GM19099 (cell line): ENCODE data around the gene AZU1.

Experiments used
- POLR2A ChIP-seq: IDR thresholded peaks from 3 replicates; pipeline ENCODE4 v1.6.1; 2011; ENCODE audit warnings: low read depth; ENCODE audit not compliant: insufficient read length; ENCODE audit errors: extremely low read depth

AZU1 gene

GRCh38 chr19:850979-851335 lies 23.3 kb downstream of the AZU1 start:
- TF ChIP-seq POLR2A = no peak

GRCh38 chr19:852136-853013 lies 24.7 kb downstream of the AZU1 start, which contains the start of gene ELANE:
ELANE (plus strand) TSS chr19:852303; CDS start chr19:852329, 26 bp downstream.
- no peak for TF ChIP-seq POLR2A

- TF ChIP-seq POLR2A = no peak
Observed at GRCh38 chr19:853014-853585, 25.5 kb downstream of the AZU1 start.

GRCh38 chr19:854549-854948 lies 26.9 kb downstream of the AZU1 start:
- no peak for TF ChIP-seq POLR2A

GRCh38 chr19:855142-855541 lies 27.5 kb downstream of the AZU1 start:
- TF ChIP-seq POLR2A = no peak

GRCh38 chr19:855566-856120 lies 28.0 kb downstream of the AZU1 start:
- no peak for TF ChIP-seq POLR2A

GRCh38 chr19:858284-858683 lies 30.6 kb downstream of the AZU1 start:
- no peak for TF ChIP-seq POLR2A

GRCh38 chr19:858868-859843 lies 31.5 kb downstream of the AZU1 start, which contains the start of gene CFD:
CFD (plus strand) TSS chr19:859664; CDS start chr19:859690, 26 bp downstream.
- no peak for TF ChIP-seq POLR2A

- no peak for TF ChIP-seq POLR2A
Observed at GRCh38 chr19:861141-861755, 33.6 kb downstream of the AZU1 start.

- TF ChIP-seq POLR2A = no peak
Observed at GRCh38 chr19:861756-862580, 34.3 kb downstream of the AZU1 start.

GRCh38 chr19:862581-863314 lies 35.1 kb downstream of the AZU1 start:
- TF ChIP-seq POLR2A = no peak

- no peak for TF ChIP-seq POLR2A
Observed at GRCh38 chr19:863315-863620, 35.6 kb downstream of the AZU1 start.

- no peak for TF ChIP-seq POLR2A
Observed at GRCh38 chr19:866769-867300, 39.2 kb downstream of the AZU1 start.

- TF ChIP-seq POLR2A = no peak
Observed at GRCh38 chr19:867301-867793, 39.7 kb downstream of the AZU1 start.
